Naive thymus-derived CD4-positive, alpha-beta T cell (primary cell): ENCODE measurements around the gene MED15. TPM values are rescaled to one million over a fixed set of nuclear protein-coding genes. Genes with fewer than 3 reads are reported as not detected.

Experiments
- ATAC-seq: fragments of 150-1000 bp; cut with Tn5 transposase; 2 replicates; pipeline ENCODE4 v1.10.0; 2021; ENCODE audit warnings: mild to moderate bottlenecking, moderate library complexity
- CTCF ChIA-PET: fragments of 350-600 bp; sonication (Branson Sonifier 250); formaldehyde crosslinking; loops from one replicate; lab custom pipeline; 2021; ENCODE audit warnings: antibody characterized with exemption; lab: Charles Lee
- POLR2A ChIA-PET: fragments of 350-600 bp; sonication (Branson Sonifier 250); formaldehyde crosslinking; loops from one replicate; lab custom pipeline; 2021; ENCODE audit warnings: antibody characterized with exemption, inconsistent platforms; lab: Charles Lee
- DNase-seq, 9 donors: peaks; one replicate each; pipeline versions ENCODE4 v3.0.0 to v3.0.0-alpha.2; 2020 to 2022; ENCODE audit warnings: mixed read lengths in 1 of 9
- H3K27ac ChIP-seq: one replicate; pipeline ENCODE4 v1.7.0; 2013; ENCODE audit warnings: mild to moderate bottlenecking, low read depth, low read length, moderate library complexity
- H3K27me3 ChIP-seq, 2 donors: one replicate each; pipeline ENCODE4 v1.7.0; 2013; ENCODE audit warnings: low read length in 2 of 2, mild to moderate bottlenecking in 2 of 2, moderate library complexity in 2 of 2; ENCODE audit not compliant: control insufficient read depth in 2 of 2, insufficient read depth in 2 of 2
- H3K36me3 ChIP-seq, 3 experiments: 1 replicate in 2 of 3; 2 replicates in 1 of 3; pipeline ENCODE4 v1.7.0; 2013; ENCODE audit warnings: low read length in 3 of 3, mild to moderate bottlenecking in 3 of 3, moderate library complexity in 1 of 3; ENCODE audit not compliant: insufficient read depth in 3 of 3, control insufficient read depth in 2 of 3
- H3K4me1 ChIP-seq, 2 donors: one replicate each; pipeline ENCODE4 v1.7.0; 2013; ENCODE audit warnings: low read length in 2 of 2, mild to moderate bottlenecking in 2 of 2, moderate library complexity in 1 of 2; ENCODE audit not compliant: control insufficient read depth in 2 of 2, insufficient read depth in 2 of 2
- H3K4me3 ChIP-seq: 2 replicates; pipeline ENCODE4 v1.7.0; 2013; ENCODE audit warnings: mild to moderate bottlenecking, low read length
- H3K9me3 ChIP-seq, 3 experiments: 1 replicate in 2 of 3; 2 replicates in 1 of 3; pipeline ENCODE4 v1.7.0; 2013; ENCODE audit warnings: low read length in 3 of 3; ENCODE audit not compliant: control insufficient read depth in 2 of 3
- H3K27ac Mint-ChIP-seq, 9 donors: one replicate each; pipeline ENCODE4 v1.8.0; 2020 to 2022; ENCODE audit warnings: mixed read lengths in 9 of 9, mild to moderate bottlenecking in 8 of 9, moderate library complexity in 5 of 9, inconsistent platforms in 2 of 9
- H3K27me3 Mint-ChIP-seq, 5 donors: one replicate each; pipeline ENCODE4 v1.8.0; 2021 to 2022; ENCODE audit warnings: mixed read lengths in 5 of 5, mild to moderate bottlenecking in 1 of 5
- H3K36me3 Mint-ChIP-seq, 5 donors: one replicate each; pipeline ENCODE4 v1.8.0; 2020 to 2022; ENCODE audit warnings: mixed read lengths in 5 of 5, mild to moderate bottlenecking in 3 of 5, inconsistent platforms in 1 of 5
- H3K4me1 Mint-ChIP-seq, 7 donors: one replicate each; pipeline ENCODE4 v1.8.0; 2020 to 2022; ENCODE audit warnings: mixed read lengths in 7 of 7, mild to moderate bottlenecking in 3 of 7, inconsistent platforms in 1 of 7
- H3K4me3 Mint-ChIP-seq, 10 donors: one replicate each; pipeline ENCODE4 v1.8.0; 2020 to 2022; ENCODE audit warnings: mild to moderate bottlenecking in 10 of 10, mixed read lengths in 10 of 10, moderate library complexity in 6 of 10, inconsistent platforms in 2 of 10
- H3K9me3 Mint-ChIP-seq, 11 donors: one replicate each; pipeline ENCODE4 v1.8.0; 2020 to 2022; ENCODE audit warnings: mixed read lengths in 11 of 11, mild to moderate bottlenecking in 4 of 11, inconsistent platforms in 1 of 11, moderate library complexity in 1 of 11
- intact Hi-C, 2 donors: fragments of 100-400 bp; cut with micrococcal nuclease; formaldehyde crosslinking; loops; one replicate each; pipeline ENCODE4 v1.15.1; 2023
- polyA plus RNA-seq, 2 donors: library from polyadenylated mRNA; unstranded; fragments of 300-500 nt; fragmentation: Illumina TruSeq; gene quantifications; one replicate each; pipeline ENCODE4 v1.2.3, GENCODE V29; 2021
- total RNA-seq, 6 experiments: library from RNA in 5 of 6; stranded (reverse) in 5 of 6; gene quantifications; 1 replicate in 5 of 6; 2 replicates in 1 of 6; pipeline ENCODE4 v1.2.3 and lab custom pipeline; 2021 to 2026

The MED15 gene
- total RNA-seq (100 to 1,000 TPM; 169 to 235 (median 201) TPM), polyA plus RNA-seq (10 to 100 TPM; 24.3 to 76.6 TPM), total RNA-seq (lab: John Stamatoyannopoulos, UW) (126 reads per million, percentile 88 among the genes with 10 or more reads in this experiment)

GRCh38 chr22:20507253-20508066, at the start of gene MED15:
Gene MED15, plus strand, starts transcription at chr22:20507610. Its CDS starts 69 bp downstream, at chr22:20507679.
- H3K4me1 ChIP-seq: peaks cover 32 to 37% of the 10 kb centered on the region in 2 donors
- CTCF ChIA-PET: interaction anchor here (0.6 to 2.1 kb wide), 9 partner anchors 17 to 88 kb away, joined by 3 to 10 read pairs (median 4); no protein-coding TSS in a partner anchor
- peaks cover 44 to 58% (median 55%) of the 10 kb centered on the region in 7 donors for H3K4me1 Mint-ChIP-seq
- no peaks in the 10 kb centered on the region for H3K9me3 ChIP-seq
- ATAC-seq (peak; percentile 92), DNase-seq (peak; percentile 69 to 87 (median 83))
- peaks cover 0 to 23% (median 5%) of the 10 kb centered on the region in 5 donors for H3K36me3 Mint-ChIP-seq
- POLR2A ChIA-PET: interaction anchor here (0.7 to 4.9 kb wide), 15 partner anchors 11 to 78 kb away, joined by 3 to 65 read pairs (median 8); no protein-coding TSS in a partner anchor
- peak within 1 kb of the TSS; percentile 96 to 100 (median 98) for H3K4me3 Mint-ChIP-seq
- H3K4me3 ChIP-seq: peak within 1 kb of the TSS; percentile 92
- no peaks in the 10 kb centered on the region for H3K27me3 Mint-ChIP-seq
- intact Hi-C loops: loop anchor here (1.0 to 5.0 kb wide), 14 partner anchors 11 to 391 kb away; partner anchors contain the start of genes TRMT2A (in 2 of the 2), DGCR6L (in 1 of the 2), KLHL22 (in 1 of the 2) and RANBP1 (in 1 of the 2)
- peak within 1 kb of the TSS; percentile 90 to 99 (median 96) for H3K27ac Mint-ChIP-seq
- no peaks in the 10 kb centered on the region for H3K9me3 Mint-ChIP-seq
- peak within 1 kb of the TSS; percentile 95 for H3K27ac ChIP-seq
- no peaks in the 10 kb centered on the region for H3K27me3 ChIP-seq
- peaks cover 0 to 7% (median 0%) of the 10 kb centered on the region in 3 experiments for H3K36me3 ChIP-seq

GRCh38 chr22:20458530-20459151, 48.8 kb upstream of the MED15 start:
- Mint-ChIP-seq H3K4me3 (no peak overlapping the region), H3K27me3 (no peaks in the 10 kb centered on the region), H3K9me3 (peaks cover 0 to 2% (median 0%) of the 10 kb centered on the region in 11 donors), H3K36me3 (peaks cover 11 to 41% (median 20%) of the 10 kb centered on the region in 5 donors), H3K27ac (peak overlapping the region in 2 of 9 donors; percentile 25 to 43), H3K4me1 (peaks cover 26 to 57% (median 49%) of the 10 kb centered on the region in 7 donors)
- no peak overlapping the region for H3K27ac ChIP-seq
- H3K9me3 ChIP-seq: no peaks in the 10 kb centered on the region
- no peak overlapping the region for H3K4me3 ChIP-seq
- intact Hi-C loops: loop anchor here in 1 of 2 donors (5.0 kb wide), 1 partner anchor 301 kb away; no protein-coding TSS in a partner anchor
- ChIA-PET CTCF (interaction anchor here (0.6 to 1.0 kb wide), 4 partner anchors 41 to 122 kb away, joined by 3 to 6 read pairs (median 4); no protein-coding TSS in a partner anchor), POLR2A (interaction anchor here (0.6 to 1.4 kb wide), 2 partner anchors 29 to 38 kb away, joined by 3 read pairs; no protein-coding TSS in a partner anchor)
- H3K4me1 ChIP-seq: peaks cover 21 to 29% of the 10 kb centered on the region in 2 donors
- H3K27me3 ChIP-seq: no peaks in the 10 kb centered on the region
- peaks cover 0 to 12% (median 5%) of the 10 kb centered on the region in 3 experiments for H3K36me3 ChIP-seq
- ATAC-seq: no peak
- no peak for DNase-seq

GRCh38 chr22:20459152-20459542, 48.3 kb upstream of the MED15 start:
- Histone ChIP-seq H3K9me3 (no peaks in the 10 kb centered on the region), H3K36me3 (peaks cover 0 to 12% (median 5%) of the 10 kb centered on the region in 3 experiments), H3K4me3 (no peak overlapping the region), H3K27me3 (no peaks in the 10 kb centered on the region), H3K27ac (no peak overlapping the region), H3K4me1 (peaks cover 26 to 34% of the 10 kb centered on the region in 2 donors)
- ChIA-PET CTCF (interaction anchor here (0.5 to 1.0 kb wide), 4 partner anchors 41 to 122 kb away, joined by 3 to 6 read pairs (median 4); no protein-coding TSS in a partner anchor), POLR2A (interaction anchor here (0.6 to 1.5 kb wide), 3 partner anchors 29 to 37 kb away, joined by 3 to 4 read pairs (median 3); no protein-coding TSS in a partner anchor)
- Mint-ChIP-seq H3K4me3 (peak overlapping the region in 1 of 10 donors; percentile 17), H3K36me3 (peaks cover 11 to 41% (median 20%) of the 10 kb centered on the region in 5 donors), H3K9me3 (peaks cover 0 to 2% (median 0%) of the 10 kb centered on the region in 11 donors), H3K27me3 (no peaks in the 10 kb centered on the region), H3K4me1 (peaks cover 31 to 62% (median 54%) of the 10 kb centered on the region in 7 donors), H3K27ac (peak overlapping the region in 5 of 9 donors; percentile 24 to 77 (median 36))
- no peak for DNase-seq
- intact Hi-C loops: loop anchor here in 1 of 2 donors (5.0 kb wide), 1 partner anchor 302 kb away; no protein-coding TSS in a partner anchor
- no peak for ATAC-seq

GRCh38 chr22:20459862-20460261, 47.5 kb upstream of the MED15 start:
- Mint-ChIP-seq H3K9me3 (no peaks in the 10 kb centered on the region), H3K4me3 (peak overlapping the region in 3 of 10 donors; percentile 17 to 63 (median 51)), H3K36me3 (peaks cover 11 to 38% (median 20%) of the 10 kb centered on the region in 5 donors), H3K27ac (peak overlapping the region in 6 of 9 donors; percentile 21 to 77 (median 36)), H3K27me3 (no peaks in the 10 kb centered on the region), H3K4me1 (peaks cover 39 to 69% (median 61%) of the 10 kb centered on the region in 7 donors)
- ATAC-seq (no peak), DNase-seq (no peak)
- Histone ChIP-seq H3K4me1 (peaks cover 33 to 42% of the 10 kb centered on the region in 2 donors), H3K27ac (no peak overlapping the region), H3K36me3 (peaks cover 0 to 12% (median 5%) of the 10 kb centered on the region in 3 experiments), H3K27me3 (no peaks in the 10 kb centered on the region), H3K4me3 (no peak overlapping the region), H3K9me3 (no peaks in the 10 kb centered on the region)
- POLR2A ChIA-PET: interaction anchor here (0.6 to 1.5 kb wide), 5 partner anchors 9 to 485 kb away, joined by 3 to 7 read pairs (median 3); no protein-coding TSS in a partner anchor
- CTCF ChIA-PET: interaction anchor here (0.5 to 1.0 kb wide), 2 partner anchors 42 to 97 kb away, joined by 3 to 4 read pairs; no protein-coding TSS in a partner anchor
- intact Hi-C loops: loop anchor here (5.0 kb wide), 3 partner anchors 163 to 1277 kb away; partner anchors contain the start of gene YPEL1 (in 1 of the 2)

GRCh38 chr22:20463324-20464095, 43.9 kb upstream of the MED15 start:
- Mint-ChIP-seq H3K4me3 (peak overlapping the region; percentile 64 to 83 (median 74)), H3K27ac (peak overlapping the region; percentile 97 to 99 (median 98)), H3K36me3 (peaks cover 5 to 33% (median 17%) of the 10 kb centered on the region in 5 donors), H3K27me3 (no peaks in the 10 kb centered on the region), H3K9me3 (peaks cover 0 to 3% (median 0%) of the 10 kb centered on the region in 11 donors), H3K4me1 (peaks cover 35 to 78% (median 71%) of the 10 kb centered on the region in 7 donors)
- ChIA-PET CTCF (interaction anchor here (0.7 to 2.6 kb wide), 15 partner anchors 9 to 179 kb away, joined by 3 to 17 read pairs (median 4); no protein-coding TSS in a partner anchor), POLR2A (interaction anchor here (0.6 to 3.9 kb wide), 31 partner anchors 9 to 239 kb away, joined by 3 to 53 read pairs (median 7); partner anchors contain the start of genes KLHL22, MED15 and ZNF74)
- Histone ChIP-seq H3K36me3 (peaks cover 0 to 6% (median 0%) of the 10 kb centered on the region in 3 experiments), H3K4me3 (peak overlapping the region; percentile 34), H3K27ac (peak overlapping the region; percentile 75), H3K27me3 (no peaks in the 10 kb centered on the region), H3K4me1 (peaks cover 36 to 57% of the 10 kb centered on the region in 2 donors), H3K9me3 (no peaks in the 10 kb centered on the region)
- DNase-seq: peak in 7 of 9 donors; percentile 38 to 73 (median 66)
- intact Hi-C loops: loop anchor here (1.0 to 5.0 kb wide), 7 partner anchors 7 to 1274 kb away; partner anchors contain the start of gene YPEL1 (in 1 of the 2)
- peak; percentile 78 for ATAC-seq
